SU-DHL-6 (cell line): Measurements from ENCODE around the gene DNAJB5.

Experiments used
- H2AFZ ChIP-seq: fragments of 200-600 bp; sonication (generic); 2 replicates; pipeline ENCODE4 v1.6.1; 2014; ENCODE audit warnings: low read depth, mild to moderate bottlenecking, moderate library complexity, mixed read lengths, antibody characterized with exemption, low read length; ENCODE audit not compliant: severe bottlenecking
- H3F3A ChIP-seq: fragments of 200-600 bp; shearing (Covaris generic); 2 replicates; pipeline ENCODE4 v1.6.0; 2016; ENCODE audit warnings: antibody characterized with exemption, mild to moderate bottlenecking; ENCODE audit not compliant: insufficient read depth
- H3K27ac ChIP-seq: fragments of 200-600 bp; sonication (generic); 2 replicates; pipeline ENCODE4 v1.5.1; 2016; ENCODE audit warnings: low read depth, mild to moderate bottlenecking, low read length, moderate library complexity, mixed read lengths
- H3K27me3 ChIP-seq: fragments of 200-600 bp; sonication (generic), shearing (Covaris generic); 2 replicates; pipeline ENCODE4 v1.6.0; 2014; ENCODE audit warnings: mild to moderate bottlenecking, low read length
- H3K36me3 ChIP-seq: fragments of 200-600 bp; sonication (generic); 2 replicates; pipeline ENCODE4 v1.6.1; 2014; ENCODE audit warnings: mild to moderate bottlenecking, low read length, mixed read lengths
- H3K4me2 ChIP-seq: fragments of 300-600, 200-600 bp; shearing (Covaris generic), sonication (generic); 2 replicates; pipeline ENCODE4 v1.6.0; 2014; ENCODE audit warnings: low read length, low read depth, mild to moderate bottlenecking; ENCODE audit not compliant: poor library complexity, severe bottlenecking
- H3K4me3 ChIP-seq: fragments of 200-600 bp; sonication (generic); 2 replicates; pipeline ENCODE4 v1.5.1; 2014; ENCODE audit warnings: antibody characterized with exemption, low read length, mild to moderate bottlenecking, mixed read lengths; ENCODE audit not compliant: insufficient read depth, poor library complexity, severe bottlenecking
- H3K79me2 ChIP-seq: fragments of 200-600 bp; sonication (generic); 2 replicates; pipeline ENCODE4 v1.6.1; 2014; ENCODE audit warnings: mild to moderate bottlenecking, low read length, moderate library complexity; ENCODE audit not compliant: insufficient read depth
- H3K9ac ChIP-seq: fragments of 200-600 bp; sonication (generic); 2 replicates; pipeline ENCODE4 v1.7.0; 2014; ENCODE audit warnings: mild to moderate bottlenecking, low read length
- H3K9me2 ChIP-seq: fragments of 200-600 bp; sonication (generic); replicated peaks from 2 replicates; pipeline ENCODE4 v1.6.1; 2014; ENCODE audit warnings: low read length; ENCODE audit not compliant: insufficient read depth
- H3K9me3 ChIP-seq: fragments of 200-600 bp; sonication (generic); 2 replicates; pipeline ENCODE4 v1.6.1; 2014; ENCODE audit warnings: low read length, mixed read lengths; ENCODE audit not compliant: insufficient read depth
- H4K20me1 ChIP-seq: fragments of 200-600 bp; sonication (generic); 2 replicates; pipeline ENCODE4 v1.6.1; 2014; ENCODE audit warnings: low read depth, mild to moderate bottlenecking, antibody characterized with exemption, low read length, moderate library complexity, mixed read lengths
- CTCF ChIP-seq: fragments of 200-600 bp; sonication (generic); IDR thresholded peaks from one replicate; pipeline ENCODE4 v1.5.1; 2017; ENCODE audit warnings: antibody characterized with exemption, mild to moderate bottlenecking, low read length, moderate library complexity; ENCODE audit not compliant: insufficient read depth, poor library complexity, severe bottlenecking
- EZH2phosphoT487 ChIP-seq: fragments of 200-600 bp; sonication (generic), shearing (Covaris generic); conservative IDR thresholded peaks from 2 replicates; pipeline ENCODE4 v1.6.1; 2018; ENCODE audit warnings: mild to moderate bottlenecking, antibody characterized with exemption, low read length, moderate library complexity, mixed read lengths

Gene DNAJB5

GRCh38 chr9:34987160-34987901, 2.2 kb upstream of the DNAJB5 start:
- TF ChIP-seq CTCF (no peak), EZH2phosphoT487 (no peak)

DNA sequence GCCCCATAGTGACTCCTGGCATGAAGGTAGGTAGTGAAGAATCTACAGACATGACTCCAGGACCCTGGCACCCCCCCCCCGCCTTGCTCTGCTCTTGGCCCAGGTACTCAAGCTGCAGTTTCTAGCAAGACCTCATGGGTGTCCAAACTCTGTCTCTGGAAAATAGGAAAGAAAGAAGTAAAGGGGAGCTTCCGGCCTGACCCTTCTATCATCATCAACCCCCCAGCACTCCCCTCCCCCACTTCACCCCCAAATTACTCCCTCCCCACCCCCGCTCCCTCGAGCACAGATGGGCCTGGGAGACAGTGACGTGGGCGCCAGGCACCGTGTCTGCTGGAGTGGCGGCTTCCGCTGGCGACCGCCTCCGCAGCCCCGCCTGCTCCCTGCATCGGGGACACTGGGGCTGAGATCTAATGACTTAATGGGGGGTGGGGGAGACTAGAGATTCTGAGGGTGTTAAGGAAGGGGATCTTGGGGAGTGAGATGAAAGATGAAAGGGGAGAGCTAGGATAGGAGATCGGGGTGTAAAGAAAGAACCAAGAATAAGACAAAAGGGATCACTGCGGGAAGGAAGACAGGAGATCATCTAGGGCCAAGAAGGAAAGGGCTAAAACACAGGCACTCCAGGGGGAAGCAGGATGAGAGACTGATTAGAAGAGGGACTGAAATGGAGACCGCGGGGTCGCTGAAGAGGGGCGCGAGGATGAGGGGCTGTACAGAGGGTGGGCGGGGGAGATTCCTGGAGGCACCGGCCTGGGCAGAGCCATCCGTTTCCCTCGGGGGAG, 1.1 kb upstream of the DNAJB5 start:
- no peak overlapping the region for H3K27ac ChIP-seq

More at GRCh38 chr9:34987160-34987901, 2.2 kb upstream of the DNAJB5 start:
- no peaks in the 10 kb centered on the region for H3K9me2 ChIP-seq
- H3K4me2 ChIP-seq = no peak overlapping the region
- no peak overlapping the region for H3K4me3 ChIP-seq
- H3K27me3 ChIP-seq = no peaks in the 10 kb centered on the region
- no peaks in the 10 kb centered on the region for H3F3A ChIP-seq
- no peaks in the 10 kb centered on the region for H3K9me3 ChIP-seq
- no peak overlapping the region for H3K9ac ChIP-seq
- no peaks in the 10 kb centered on the region for H3K79me2 ChIP-seq
- H3K36me3 ChIP-seq = no peaks in the 10 kb centered on the region
- no peaks in the 10 kb centered on the region for H4K20me1 ChIP-seq
- no peak overlapping the region for H3K27ac ChIP-seq
- H2AFZ ChIP-seq = no peak overlapping the region

DNA sequence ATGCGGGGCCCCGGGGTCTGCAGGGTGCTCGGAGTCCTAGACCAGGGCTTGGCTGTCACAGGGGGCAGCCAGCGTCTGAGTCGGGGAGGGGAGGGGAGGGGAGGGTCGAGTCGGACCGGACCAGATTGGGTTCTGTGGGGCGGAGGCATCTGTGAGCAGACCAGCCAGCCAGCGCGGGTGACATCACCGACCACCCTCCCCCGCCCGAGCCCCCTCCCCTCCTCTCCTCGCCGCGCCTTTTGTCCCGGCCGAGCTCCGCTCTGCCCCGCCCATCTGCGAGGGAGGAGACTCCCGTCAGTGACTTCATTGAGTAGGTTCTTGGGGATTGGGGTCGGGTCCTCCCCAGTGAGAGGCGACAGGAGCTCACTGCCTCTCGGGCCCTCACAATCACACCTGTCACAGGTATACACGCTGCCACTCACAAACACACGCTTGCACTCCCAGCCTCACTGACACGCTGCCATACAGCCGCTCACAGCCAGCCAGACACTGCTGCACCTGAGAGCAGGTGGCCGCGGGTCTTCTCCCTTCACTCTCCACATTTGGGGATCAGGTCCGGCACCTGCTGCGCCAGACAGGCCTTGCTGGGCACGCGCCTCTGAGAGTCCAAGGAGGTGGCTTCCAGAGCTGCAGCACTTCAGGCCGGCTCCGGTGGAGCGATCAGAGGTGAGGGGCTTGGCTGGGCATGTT, 546 bp downstream of the DNAJB5 start:
- Histone ChIP-seq H3K4me3 (peak overlapping the region; percentile 78), H3F3A (no peaks in the 10 kb centered on the region), H3K4me2 (peak overlapping the region; percentile 60), H4K20me1 (no peaks in the 10 kb centered on the region), H3K9me3 (no peaks in the 10 kb centered on the region), H3K36me3 (no peaks in the 10 kb centered on the region), H3K27me3 (no peaks in the 10 kb centered on the region), H3K9ac (peak overlapping the region; percentile 72), H3K79me2 (no peaks in the 10 kb centered on the region), H2AFZ (peak overlapping the region; percentile 78), H3K9me2 (no peaks in the 10 kb centered on the region), H3K27ac (no peak overlapping the region)
- TF ChIP-seq CTCF (no peak), EZH2phosphoT487 (no peak)

More for the DNA sequence above, 1.1 kb upstream of the DNAJB5 start:
- Histone ChIP-seq H3K36me3 (no peaks in the 10 kb centered on the region), H3K4me3 (peak overlapping the region; percentile 63), H3K27me3 (no peaks in the 10 kb centered on the region), H3K79me2 (no peaks in the 10 kb centered on the region), H3K9ac (peak overlapping the region; percentile 60), H3K9me2 (no peaks in the 10 kb centered on the region), H4K20me1 (no peaks in the 10 kb centered on the region), H2AFZ (peak overlapping the region; percentile 82), H3K9me3 (no peaks in the 10 kb centered on the region), H3K4me2 (peak overlapping the region; percentile 65), H3F3A (no peaks in the 10 kb centered on the region)
- no peak for TF ChIP-seq CTCF
- TF ChIP-seq EZH2phosphoT487 = no peak
